ENCODE results near the gene RAPGEF4.

The RAPGEF4 gene

DNA sequence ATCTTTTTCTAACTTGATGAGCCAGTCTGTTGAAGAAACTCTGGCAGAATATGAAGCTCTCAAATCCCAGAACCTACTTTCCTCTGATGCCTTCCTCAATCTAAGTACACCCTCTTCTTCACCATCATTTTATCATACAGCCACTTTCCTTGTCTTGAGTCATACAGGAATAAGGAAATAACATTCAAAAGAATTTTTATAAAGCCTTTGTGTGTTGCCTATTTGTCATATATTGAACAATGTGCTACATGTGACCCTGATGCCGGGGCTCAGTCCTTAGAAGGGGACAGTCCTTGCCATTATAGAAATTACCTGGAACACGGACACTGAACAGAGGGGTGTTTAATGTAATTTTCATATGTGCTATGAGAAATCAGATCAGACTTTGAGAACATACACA, 27.4 kb downstream of the RAPGEF4 start:
- CTCF ChIA-PET, result no interaction called here
- TF ChIP-seq, protein P1, sequence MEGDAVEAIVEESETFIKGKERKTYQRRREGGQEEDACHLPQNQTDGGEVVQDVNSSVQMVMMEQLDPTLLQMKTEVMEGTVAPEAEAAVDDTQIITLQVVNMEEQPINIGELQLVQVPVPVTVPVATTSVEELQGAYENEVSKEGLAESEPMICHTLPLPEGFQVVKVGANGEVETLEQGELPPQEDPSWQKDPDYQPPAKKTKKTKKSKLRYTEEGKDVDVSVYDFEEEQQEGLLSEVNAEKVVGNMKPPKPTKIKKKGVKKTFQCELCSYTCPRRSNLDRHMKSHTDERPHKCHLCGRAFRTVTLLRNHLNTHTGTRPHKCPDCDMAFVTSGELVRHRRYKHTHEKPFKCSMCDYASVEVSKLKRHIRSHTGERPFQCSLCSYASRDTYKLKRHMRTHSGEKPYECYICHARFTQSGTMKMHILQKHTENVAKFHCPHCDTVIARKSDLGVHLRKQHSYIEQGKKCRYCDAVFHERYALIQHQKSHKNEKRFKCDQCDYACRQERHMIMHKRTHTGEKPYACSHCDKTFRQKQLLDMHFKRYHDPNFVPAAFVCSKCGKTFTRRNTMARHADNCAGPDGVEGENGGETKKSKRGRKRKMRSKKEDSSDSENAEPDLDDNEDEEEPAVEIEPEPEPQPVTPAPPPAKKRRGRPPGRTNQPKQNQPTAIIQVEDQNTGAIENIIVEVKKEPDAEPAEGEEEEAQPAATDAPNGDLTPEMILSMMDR (IDR thresholded peaks at IDR 0.05; ENCODE audit: insufficient read depth, low read length, missing control alignments), result no peak
- POLR2A ChIA-PET, result no interaction called here
- DNase-seq (ENCODE audit: low read depth, low spot score), result no peak
- H3K4me3 ChIP-seq (ENCODE audit: low read depth, low read length), result no peak overlapping the region

DNA sequence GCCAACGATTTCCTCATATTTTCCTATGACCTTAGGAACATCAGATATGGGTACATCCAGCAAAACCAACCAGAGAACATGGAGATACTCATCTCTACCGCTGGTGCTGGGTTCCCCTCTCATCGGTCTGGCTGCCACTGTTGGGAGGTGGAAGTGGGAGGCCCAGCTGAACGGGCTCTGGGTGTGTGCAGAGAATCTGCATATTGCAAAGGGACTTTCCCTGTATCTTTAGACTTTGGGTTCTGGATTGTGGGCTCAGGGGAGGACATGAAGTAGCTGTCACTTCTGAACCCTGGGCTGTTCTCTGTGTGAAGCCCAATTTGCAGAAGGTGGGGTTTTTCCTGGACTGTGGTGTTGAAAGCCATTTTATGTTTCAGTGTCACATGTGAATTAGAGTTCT, 30.0 kb downstream of the RAPGEF4 start:
- no peak overlapping the region for H3K4me3 ChIP-seq (ENCODE audit: low read depth, low read length)
- no peak for DNase-seq (ENCODE audit: low read depth, low spot score)
- TF ChIP-seq, protein P1 (IDR thresholded peaks at IDR 0.05; ENCODE audit: insufficient read depth, low read length, missing control alignments), result no peak
- ChIA-PET POLR2A (no interaction called here), CTCF (no interaction called here)

DNA sequence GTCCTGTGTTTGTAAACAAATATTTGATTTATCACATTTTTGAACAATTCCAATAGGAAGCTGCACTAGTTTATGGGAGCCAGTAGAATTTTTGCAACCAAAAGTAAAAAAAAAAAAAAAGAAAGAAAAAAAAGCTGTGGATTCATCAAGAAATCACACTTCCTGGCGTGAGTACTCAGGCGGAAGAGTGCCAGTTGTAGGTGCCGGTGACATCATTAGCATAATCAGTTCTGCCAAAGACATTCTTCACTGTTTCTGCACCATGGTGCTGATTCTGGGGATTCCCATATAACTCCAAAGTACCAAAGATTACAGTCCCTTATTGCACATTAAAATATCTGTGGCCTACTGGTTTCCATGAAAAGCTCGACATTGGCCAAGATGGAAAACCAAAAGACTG, 32.8 kb downstream of the RAPGEF4 start:
- ChIA-PET CTCF (no interaction called here), POLR2A (no interaction called here)
- TF ChIP-seq, protein P1 (IDR thresholded peaks at IDR 0.05; ENCODE audit: insufficient read depth, low read length, missing control alignments), result no peak
- DNase-seq (ENCODE audit: low read depth, low spot score), result no peak
- no peak overlapping the region for H3K4me3 ChIP-seq (ENCODE audit: low read depth, low read length)

DNA sequence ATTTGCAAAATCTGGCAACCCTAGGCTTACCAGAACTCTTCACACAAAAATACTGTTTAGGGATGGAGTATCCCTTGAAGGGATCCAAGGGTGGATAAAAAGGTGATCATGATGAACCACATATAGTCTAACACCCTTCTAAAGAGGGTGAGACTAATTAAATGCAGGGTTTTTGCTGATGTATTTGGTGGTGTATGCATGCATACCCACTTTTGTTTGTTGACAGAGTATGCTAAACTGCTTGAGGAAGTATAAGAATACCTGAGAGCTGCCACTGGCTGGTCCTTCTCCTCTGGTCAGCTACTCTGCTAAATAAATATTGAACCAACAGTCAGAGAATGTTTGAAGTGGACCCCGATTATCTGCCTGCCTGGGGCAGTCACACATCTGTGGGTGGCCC, 34.2 kb downstream of the RAPGEF4 start:
- no peak overlapping the region for H3K4me3 ChIP-seq (ENCODE audit: low read depth, low read length)
- DNase-seq (ENCODE audit: low read depth, low spot score), result no peak
- ChIA-PET POLR2A (no interaction called here), CTCF (interaction anchor here (0.8 kb wide), 1 partner anchor 66 kb away, joined by 3 read pairs; no protein-coding TSS in a partner anchor)
- TF ChIP-seq, protein P1 (IDR thresholded peaks at IDR 0.05; ENCODE audit: insufficient read depth, low read length, missing control alignments), result no peak

DNA sequence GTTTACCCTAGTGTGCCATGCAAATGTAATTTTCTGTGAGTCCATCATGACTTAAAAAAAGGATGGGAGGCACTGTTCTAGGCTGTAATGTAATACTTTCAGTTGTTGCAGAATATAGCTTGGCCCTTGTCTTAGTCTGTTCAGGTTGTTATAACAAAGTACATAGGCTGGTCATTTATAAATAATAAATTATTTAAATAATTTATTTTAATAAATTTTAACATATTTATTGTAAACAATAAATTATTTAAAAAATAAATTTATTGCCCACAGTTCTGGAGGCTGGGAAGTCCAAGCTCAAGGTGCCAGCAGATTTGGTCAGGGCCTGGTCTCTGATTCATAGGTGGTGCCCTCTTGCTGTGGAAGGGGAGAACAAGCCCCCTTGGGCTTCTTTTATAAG, 35.2 kb downstream of the RAPGEF4 start:
- POLR2A ChIA-PET, result no interaction called here
- TF ChIP-seq, protein P1 (IDR thresholded peaks at IDR 0.05; ENCODE audit: insufficient read depth, low read length, missing control alignments), result no peak
- no peak for DNase-seq (ENCODE audit: low read depth, low spot score)
- CTCF ChIA-PET, result no interaction called here
- no peak overlapping the region for H3K4me3 ChIP-seq (ENCODE audit: low read depth, low read length)

DNA sequence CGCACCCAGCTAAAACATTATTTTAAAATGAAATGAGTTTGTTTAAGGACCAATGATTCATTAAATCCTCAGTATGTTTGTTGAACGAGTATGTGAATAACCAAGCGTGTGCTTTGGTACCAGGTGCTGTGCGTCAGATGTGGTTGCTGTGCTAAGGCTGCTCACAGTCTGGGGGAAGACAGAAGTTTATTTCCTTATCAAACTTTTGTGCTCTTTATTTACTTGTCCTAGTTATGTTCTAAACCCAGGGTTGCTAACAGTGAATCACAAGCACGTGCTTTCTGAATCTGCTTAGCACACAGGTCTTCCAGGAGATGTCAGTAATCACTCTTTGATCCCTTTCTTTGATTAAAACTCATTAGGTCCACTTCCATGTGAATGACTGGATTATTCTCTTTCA, 37.0 kb downstream of the RAPGEF4 start:
- ChIA-PET POLR2A (no interaction called here), CTCF (no interaction called here)
- TF ChIP-seq, protein P1 (IDR thresholded peaks at IDR 0.05; ENCODE audit: insufficient read depth, low read length, missing control alignments), result no peak
- no peak for DNase-seq (ENCODE audit: low read depth, low spot score)
- H3K4me3 ChIP-seq (ENCODE audit: low read depth, low read length), result no peak overlapping the region
